Transverse colon (tissue), 3 donors: ENCODE measurements around the gene SP100.

ENCODE experiments used
- POLR2A ChIP-seq: fragments of 450-650 bp; IDR thresholded peaks from one replicate; pipeline ENCODE4 v1.6.1; 2016; ENCODE audit warnings: antibody characterized with exemption, mild to moderate bottlenecking, moderate library complexity
- TF ChIP-seq, protein P1 (sequence below), 5 experiments: fragments of 200-600 bp in 3 of 5; fragments of 450-650 bp in 2 of 5; sonication (generic) in 3 of 5; IDR thresholded peaks; 1 replicate in 2 of 5; 2 replicates in 3 of 5; pipeline ENCODE4 v1.5.1; 2016 to 2017; ENCODE audit warnings: antibody characterized with exemption in 5 of 5, inconsistent platforms in 3 of 5, mild to moderate bottlenecking in 2 of 5, moderate library complexity in 1 of 5

- TF ChIP-seq, protein P1, sequence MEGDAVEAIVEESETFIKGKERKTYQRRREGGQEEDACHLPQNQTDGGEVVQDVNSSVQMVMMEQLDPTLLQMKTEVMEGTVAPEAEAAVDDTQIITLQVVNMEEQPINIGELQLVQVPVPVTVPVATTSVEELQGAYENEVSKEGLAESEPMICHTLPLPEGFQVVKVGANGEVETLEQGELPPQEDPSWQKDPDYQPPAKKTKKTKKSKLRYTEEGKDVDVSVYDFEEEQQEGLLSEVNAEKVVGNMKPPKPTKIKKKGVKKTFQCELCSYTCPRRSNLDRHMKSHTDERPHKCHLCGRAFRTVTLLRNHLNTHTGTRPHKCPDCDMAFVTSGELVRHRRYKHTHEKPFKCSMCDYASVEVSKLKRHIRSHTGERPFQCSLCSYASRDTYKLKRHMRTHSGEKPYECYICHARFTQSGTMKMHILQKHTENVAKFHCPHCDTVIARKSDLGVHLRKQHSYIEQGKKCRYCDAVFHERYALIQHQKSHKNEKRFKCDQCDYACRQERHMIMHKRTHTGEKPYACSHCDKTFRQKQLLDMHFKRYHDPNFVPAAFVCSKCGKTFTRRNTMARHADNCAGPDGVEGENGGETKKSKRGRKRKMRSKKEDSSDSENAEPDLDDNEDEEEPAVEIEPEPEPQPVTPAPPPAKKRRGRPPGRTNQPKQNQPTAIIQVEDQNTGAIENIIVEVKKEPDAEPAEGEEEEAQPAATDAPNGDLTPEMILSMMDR (IDR thresholded peaks at IDR 0.05) = no peak
- no peak for TF ChIP-seq POLR2A
Observed at GRCh38 chr2:230419181-230419580, 3.2 kb downstream of the SP100 start.
